Endodermal cell (in vitro differentiated cells): ENCODE results near the gene TMSB4X. TPM values are rescaled to one million over a fixed set of nuclear protein-coding genes. Genes with fewer than 3 reads are reported as not detected.

ENCODE experiments used
- DNase-seq: peaks from one replicate; pipeline ENCODE4 v3.0.0-alpha.2; 2017
- H3K27ac ChIP-seq: 2 replicates; pipeline ENCODE4 v1.5.1; 2013; ENCODE audit warnings: mild to moderate bottlenecking, low read depth, low read length, moderate library complexity
- H3K27me3 ChIP-seq: 2 replicates; pipeline ENCODE4 v1.6.1; 2013; ENCODE audit warnings: mild to moderate bottlenecking, low read length, moderate library complexity; ENCODE audit not compliant: insufficient read depth, control insufficient read depth, poor library complexity, severe bottlenecking
- H3K36me3 ChIP-seq: 2 replicates; pipeline ENCODE4 v1.7.0; 2013; ENCODE audit warnings: mild to moderate bottlenecking, low read length, moderate library complexity; ENCODE audit not compliant: control insufficient read depth, insufficient read depth
- H3K4me1 ChIP-seq: one replicate; pipeline ENCODE4 v1.7.0; 2013; ENCODE audit warnings: low read length; ENCODE audit not compliant: control insufficient read depth, insufficient read depth
- H3K4me3 ChIP-seq: 2 replicates; pipeline ENCODE4 v1.5.1; 2013; ENCODE audit warnings: mild to moderate bottlenecking, low read length, moderate library complexity
- H3K9ac ChIP-seq: 2 replicates; pipeline ENCODE4 v1.6.1; 2013; ENCODE audit warnings: mild to moderate bottlenecking, low read length, moderate library complexity; ENCODE audit not compliant: poor library complexity, severe bottlenecking; ENCODE audit errors: extremely low read depth
- H3K9me3 ChIP-seq: 2 replicates; pipeline ENCODE4 v1.6.1; 2013; ENCODE audit warnings: mild to moderate bottlenecking, low read length, moderate library complexity; ENCODE audit not compliant: control insufficient read depth
- H3K27ac Mint-ChIP-seq: 2 replicates; pipeline ENCODE4 v1.8.0; 2020; ENCODE audit warnings: mixed read lengths
- H3K27me3 Mint-ChIP-seq: 2 replicates; pipeline ENCODE4 v1.8.0; 2021; ENCODE audit warnings: mild to moderate bottlenecking, mixed read lengths; ENCODE audit not compliant: insufficient read depth
- H3K36me3 Mint-ChIP-seq: 2 replicates; pipeline ENCODE4 v1.8.0; 2020; ENCODE audit warnings: low read depth, mixed read lengths
- H3K4me1 Mint-ChIP-seq: 2 replicates; pipeline ENCODE4 v1.8.0; 2020; ENCODE audit warnings: mixed read lengths
- H3K4me3 Mint-ChIP-seq: 2 replicates; pipeline ENCODE4 v1.8.0; 2020; ENCODE audit warnings: mild to moderate bottlenecking, moderate library complexity, mixed read lengths
- H3K9me3 Mint-ChIP-seq: 2 replicates; pipeline ENCODE4 v1.8.0; 2020; ENCODE audit warnings: mild to moderate bottlenecking, mixed read lengths
- WGBS, 2 experiments: methylation state at CpG; one replicate each; pipeline versions ENCODE4 v1.1.5 to v1.1.7; 2013; ENCODE audit warnings: missing lambda C conversion rate in 2 of 2, mixed read lengths in 1 of 2; ENCODE audit not compliant: insufficient coverage in 1 of 2, insufficient read length in 1 of 2; 5-methylcytosine and 5-hydroxymethylcytosine counted together
- total RNA-seq, 2 donors: library from RNA; stranded (reverse); fragmentation: NEBNext Ultra II Directional in 1 of 2; extraction: Animal tissue kit (Norgen Biotek cat#: 25700) in 1 of 2; gene quantifications; 2 replicates in 1 of 2; 3 replicates in 1 of 2; pipeline ENCODE4 v1.2.1, GENCODE V29; 2021
- TF ChIP-seq, protein P1 (sequence below): fragments of 200-600 bp; sonication (generic); conservative IDR thresholded peaks from 2 replicates; pipeline ENCODE4 v1.5.0; 2021; ENCODE audit warnings: antibody characterized with exemption, mild to moderate bottlenecking

Gene TMSB4X
- total RNA-seq, 2 donors from 2014 or later: 1,539 to 2,456 TPM

DNA sequence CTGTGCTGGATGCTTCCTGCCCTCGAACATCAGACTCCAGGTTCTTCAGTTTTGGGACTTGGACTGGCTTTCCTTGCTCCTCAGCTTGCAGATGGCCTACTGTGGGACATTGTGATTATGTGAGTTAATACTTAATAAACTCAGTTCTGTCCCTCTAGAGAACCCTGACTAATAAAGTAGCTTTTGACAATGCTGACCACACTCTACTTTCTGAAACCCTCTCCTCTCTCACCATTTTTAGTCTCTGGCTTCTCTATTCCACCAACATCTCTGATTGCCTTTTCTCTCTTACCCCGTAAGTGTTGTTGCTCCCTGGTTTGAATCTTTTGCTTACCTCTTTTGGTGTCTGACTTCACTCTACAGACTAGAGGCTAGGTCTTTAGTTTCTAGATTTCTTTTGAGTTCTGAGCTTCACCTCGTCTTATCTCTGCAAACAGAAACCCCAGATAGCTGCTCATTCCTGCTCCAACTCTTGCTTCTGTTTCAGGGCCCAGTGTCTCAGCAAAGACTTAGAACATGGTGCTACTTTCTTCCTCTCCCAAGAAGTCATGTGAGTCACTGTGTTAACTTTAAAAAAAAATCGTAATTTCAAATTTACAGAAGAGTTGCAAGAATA is 11.4 kb downstream of the TMSB4X start:
- Mint-ChIP-seq H3K36me3 (no peaks in the 10 kb centered on the region), H3K4me1 (peaks cover 5% of the 10 kb centered on the region), H3K27me3 (no peaks in the 10 kb centered on the region), H3K9me3 (peaks cover 54% of the 10 kb centered on the region), H3K4me3 (no peak overlapping the region), H3K27ac (no peak overlapping the region)
- 86% methylated on average over 4 of the region's 4 CpGs; no CpG with 5 or more reads in 1 of the 2 experiments for WGBS, 2 experiments
- no peak for DNase-seq
- no peaks in the 10 kb centered on the region for H3K4me1 ChIP-seq
- no peak overlapping the region for H3K27ac ChIP-seq
- H3K9ac ChIP-seq: no peak overlapping the region
- H3K4me3 ChIP-seq: no peak overlapping the region
- peaks cover 11% of the 10 kb centered on the region for H3K9me3 ChIP-seq
- TF ChIP-seq, protein P1, sequence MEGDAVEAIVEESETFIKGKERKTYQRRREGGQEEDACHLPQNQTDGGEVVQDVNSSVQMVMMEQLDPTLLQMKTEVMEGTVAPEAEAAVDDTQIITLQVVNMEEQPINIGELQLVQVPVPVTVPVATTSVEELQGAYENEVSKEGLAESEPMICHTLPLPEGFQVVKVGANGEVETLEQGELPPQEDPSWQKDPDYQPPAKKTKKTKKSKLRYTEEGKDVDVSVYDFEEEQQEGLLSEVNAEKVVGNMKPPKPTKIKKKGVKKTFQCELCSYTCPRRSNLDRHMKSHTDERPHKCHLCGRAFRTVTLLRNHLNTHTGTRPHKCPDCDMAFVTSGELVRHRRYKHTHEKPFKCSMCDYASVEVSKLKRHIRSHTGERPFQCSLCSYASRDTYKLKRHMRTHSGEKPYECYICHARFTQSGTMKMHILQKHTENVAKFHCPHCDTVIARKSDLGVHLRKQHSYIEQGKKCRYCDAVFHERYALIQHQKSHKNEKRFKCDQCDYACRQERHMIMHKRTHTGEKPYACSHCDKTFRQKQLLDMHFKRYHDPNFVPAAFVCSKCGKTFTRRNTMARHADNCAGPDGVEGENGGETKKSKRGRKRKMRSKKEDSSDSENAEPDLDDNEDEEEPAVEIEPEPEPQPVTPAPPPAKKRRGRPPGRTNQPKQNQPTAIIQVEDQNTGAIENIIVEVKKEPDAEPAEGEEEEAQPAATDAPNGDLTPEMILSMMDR: no peak
- H3K36me3 ChIP-seq: no peaks in the 10 kb centered on the region
- H3K27me3 ChIP-seq: no peaks in the 10 kb centered on the region

GRCh38 chrX:12986886-12987285 is 12.0 kb downstream of the TMSB4X start:
- Mint-ChIP-seq H3K36me3 (no peaks in the 10 kb centered on the region), H3K27ac (no peak overlapping the region), H3K4me3 (no peak overlapping the region), H3K27me3 (peaks cover 1% of the 10 kb centered on the region), H3K4me1 (peaks cover 5% of the 10 kb centered on the region), H3K9me3 (peaks cover 55% of the 10 kb centered on the region)
- Histone ChIP-seq H3K9ac (no peak overlapping the region), H3K36me3 (no peaks in the 10 kb centered on the region), H3K4me1 (no peaks in the 10 kb centered on the region), H3K4me3 (no peak overlapping the region), H3K9me3 (peaks cover 11% of the 10 kb centered on the region), H3K27me3 (no peaks in the 10 kb centered on the region), H3K27ac (no peak overlapping the region)
- DNase-seq: no peak
- TF ChIP-seq, protein P1: no peak
- 90 to 100% methylated on average over 2 of the region's 2 CpGs for WGBS, 2 experiments

GRCh38 chrX:12987340-12987739 is 12.4 kb downstream of the TMSB4X start:
- no peak overlapping the region for H3K4me3 ChIP-seq
- no peak overlapping the region for H3K9ac ChIP-seq
- H3K27ac Mint-ChIP-seq: no peak overlapping the region
- 100% methylated on average over 5 of the region's 6 CpGs; no CpG with 5 or more reads in 1 of the 2 experiments for WGBS, 2 experiments
- H3K4me1 Mint-ChIP-seq: peaks cover 5% of the 10 kb centered on the region
- no peaks in the 10 kb centered on the region for H3K4me1 ChIP-seq
- DNase-seq: no peak
- no peak overlapping the region for H3K4me3 Mint-ChIP-seq
- H3K36me3 ChIP-seq: no peaks in the 10 kb centered on the region
- TF ChIP-seq, protein P1: no peak
- peaks cover 55% of the 10 kb centered on the region for H3K9me3 Mint-ChIP-seq
- H3K27me3 ChIP-seq: no peaks in the 10 kb centered on the region
- no peak overlapping the region for H3K27ac ChIP-seq
- no peaks in the 10 kb centered on the region for H3K36me3 Mint-ChIP-seq
- peaks cover 1% of the 10 kb centered on the region for H3K27me3 Mint-ChIP-seq
- H3K9me3 ChIP-seq: peaks cover 11% of the 10 kb centered on the region
